Activated CD8-positive, alpha-beta T cell treated with anti-CD3 and anti-CD28 coated beads for 36 hours (primary cell): ENCODE data around the gene FMN1. TPM values are rescaled to one million over a fixed set of nuclear protein-coding genes. Genes with fewer than 3 reads are reported as not detected.

Source experiments
- ATAC-seq: fragments of 200-7000 bp; cut with Tn5 transposase; one replicate; pipeline ENCODE4 v1.10.0; 2021; ENCODE audit warnings: mild to moderate bottlenecking, moderate library complexity
- CTCF ChIA-PET: fragments of 350-600 bp; sonication (Branson Sonifier 250); formaldehyde crosslinking; loops from one replicate; lab custom pipeline; 2021; ENCODE audit warnings: antibody characterized with exemption; lab: Charles Lee
- POLR2A ChIA-PET: fragments of 350-600 bp; sonication (Branson Sonifier 250); formaldehyde crosslinking; loops from one replicate; lab custom pipeline; 2021; ENCODE audit warnings: antibody characterized with exemption; lab: Charles Lee
- DNase-seq: peaks from one replicate; pipeline ENCODE4 v3.0.0-alpha.2; 2020
- H3K27ac Mint-ChIP-seq: one replicate; pipeline ENCODE4 v1.8.0; 2021; ENCODE audit warnings: mild to moderate bottlenecking, mixed read lengths
- H3K27me3 Mint-ChIP-seq: one replicate; pipeline ENCODE4 v1.8.0; 2021; ENCODE audit warnings: mixed read lengths
- H3K36me3 Mint-ChIP-seq: one replicate; pipeline ENCODE4 v1.8.0; 2021; ENCODE audit warnings: low read depth, mixed read lengths
- H3K4me1 Mint-ChIP-seq: one replicate; pipeline ENCODE4 v1.8.0; 2021; ENCODE audit warnings: low read depth, mixed read lengths
- H3K4me3 Mint-ChIP-seq: one replicate; pipeline ENCODE4 v1.8.0; 2021; ENCODE audit warnings: mild to moderate bottlenecking, moderate library complexity, mixed read lengths
- H3K9me3 Mint-ChIP-seq: one replicate; pipeline ENCODE4 v1.8.0; 2021; ENCODE audit warnings: mixed read lengths
- intact Hi-C: fragments of 100-400 bp; cut with micrococcal nuclease; formaldehyde crosslinking; loops from one replicate; pipeline ENCODE4 v1.10.0; 2022
- total RNA-seq, 2 experiments: library from RNA; stranded (reverse); gene quantifications; one replicate each; pipeline ENCODE4 v1.2.3, GENCODE V29; 2021
- TF ChIP-seq, protein P1 (sequence below): fragments of 200-600 bp; IDR thresholded peaks from one replicate; pipeline ENCODE4 v1.8.0; 2022; ENCODE audit warnings: antibody characterized with exemption, mild to moderate bottlenecking

The FMN1 gene
- total RNA-seq, 2 experiments from 2014 or later = 0.07 TPM; not detected in 1

DNA sequence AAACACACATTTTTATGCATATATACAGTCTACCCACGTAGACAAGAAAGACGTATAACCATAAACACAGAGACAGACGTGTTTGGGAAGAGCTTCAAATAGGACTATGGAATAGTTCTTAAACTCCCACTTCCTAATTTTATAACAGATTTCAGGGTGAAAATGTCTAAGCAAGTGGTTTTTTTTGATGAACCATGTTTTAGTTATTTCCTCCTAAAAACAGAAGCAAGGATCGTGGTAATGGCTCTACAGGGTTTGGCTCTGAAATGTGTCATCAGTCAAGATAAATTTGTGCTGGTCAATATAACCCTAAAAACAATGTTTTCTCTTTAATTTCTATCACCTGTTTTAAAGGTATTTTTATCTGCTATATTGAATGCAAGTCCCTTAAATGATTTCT, 58.2 kb downstream of the FMN1 start:
- intact Hi-C loops = no loop called here
- POLR2A ChIA-PET = no interaction called here
- ATAC-seq = no peak
- CTCF ChIA-PET = interaction anchor here (1.2 to 2.3 kb wide), 2 partner anchors 50 to 473 kb away, joined by 3 to 6 read pairs; no protein-coding TSS in a partner anchor
- DNase-seq = no peak
- peaks cover 2% of the 10 kb centered on the region for H3K27me3 Mint-ChIP-seq
- no peak overlapping the region for H3K4me3 Mint-ChIP-seq
- no peaks in the 10 kb centered on the region for H3K36me3 Mint-ChIP-seq
- TF ChIP-seq, protein P1, sequence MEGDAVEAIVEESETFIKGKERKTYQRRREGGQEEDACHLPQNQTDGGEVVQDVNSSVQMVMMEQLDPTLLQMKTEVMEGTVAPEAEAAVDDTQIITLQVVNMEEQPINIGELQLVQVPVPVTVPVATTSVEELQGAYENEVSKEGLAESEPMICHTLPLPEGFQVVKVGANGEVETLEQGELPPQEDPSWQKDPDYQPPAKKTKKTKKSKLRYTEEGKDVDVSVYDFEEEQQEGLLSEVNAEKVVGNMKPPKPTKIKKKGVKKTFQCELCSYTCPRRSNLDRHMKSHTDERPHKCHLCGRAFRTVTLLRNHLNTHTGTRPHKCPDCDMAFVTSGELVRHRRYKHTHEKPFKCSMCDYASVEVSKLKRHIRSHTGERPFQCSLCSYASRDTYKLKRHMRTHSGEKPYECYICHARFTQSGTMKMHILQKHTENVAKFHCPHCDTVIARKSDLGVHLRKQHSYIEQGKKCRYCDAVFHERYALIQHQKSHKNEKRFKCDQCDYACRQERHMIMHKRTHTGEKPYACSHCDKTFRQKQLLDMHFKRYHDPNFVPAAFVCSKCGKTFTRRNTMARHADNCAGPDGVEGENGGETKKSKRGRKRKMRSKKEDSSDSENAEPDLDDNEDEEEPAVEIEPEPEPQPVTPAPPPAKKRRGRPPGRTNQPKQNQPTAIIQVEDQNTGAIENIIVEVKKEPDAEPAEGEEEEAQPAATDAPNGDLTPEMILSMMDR = no peak
- H3K4me1 Mint-ChIP-seq = no peaks in the 10 kb centered on the region
- H3K27ac Mint-ChIP-seq = no peak overlapping the region
- no peaks in the 10 kb centered on the region for H3K9me3 Mint-ChIP-seq

DNA sequence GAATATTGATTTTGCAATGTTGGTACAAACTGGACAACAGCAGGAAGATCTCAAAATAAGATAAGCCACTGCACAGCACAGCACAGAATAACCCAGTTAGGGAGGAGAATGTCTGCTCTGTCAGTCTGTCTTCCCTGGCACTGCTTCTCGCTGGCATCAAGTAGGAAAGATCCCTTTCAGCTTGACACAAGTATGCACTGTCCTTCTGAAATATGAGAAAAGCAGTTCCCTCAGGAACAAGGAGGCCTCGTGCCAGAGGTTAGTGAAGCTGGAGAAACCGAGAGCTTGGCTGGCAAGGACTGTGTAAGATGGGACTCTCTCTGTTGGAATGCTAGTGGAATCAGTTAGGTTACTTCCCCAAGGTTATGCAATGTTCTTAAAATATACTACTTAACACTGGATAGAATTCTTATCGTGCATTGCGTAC, 59.1 kb downstream of the FMN1 start:
- intact Hi-C loops = no loop called here
- DNase-seq (no peak), ATAC-seq (no peak)
- ChIA-PET CTCF (interaction anchor here (1.2 kb wide), 1 partner anchor 472 kb away, joined by 3 read pairs; no protein-coding TSS in a partner anchor), POLR2A (no interaction called here)
- H3K36me3 Mint-ChIP-seq = no peaks in the 10 kb centered on the region
- no peak overlapping the region for H3K4me3 Mint-ChIP-seq
- no peaks in the 10 kb centered on the region for H3K9me3 Mint-ChIP-seq
- TF ChIP-seq, protein P1 = no peak
- H3K4me1 Mint-ChIP-seq = no peaks in the 10 kb centered on the region
- no peak overlapping the region for H3K27ac Mint-ChIP-seq
- peaks cover 2% of the 10 kb centered on the region for H3K27me3 Mint-ChIP-seq

DNA sequence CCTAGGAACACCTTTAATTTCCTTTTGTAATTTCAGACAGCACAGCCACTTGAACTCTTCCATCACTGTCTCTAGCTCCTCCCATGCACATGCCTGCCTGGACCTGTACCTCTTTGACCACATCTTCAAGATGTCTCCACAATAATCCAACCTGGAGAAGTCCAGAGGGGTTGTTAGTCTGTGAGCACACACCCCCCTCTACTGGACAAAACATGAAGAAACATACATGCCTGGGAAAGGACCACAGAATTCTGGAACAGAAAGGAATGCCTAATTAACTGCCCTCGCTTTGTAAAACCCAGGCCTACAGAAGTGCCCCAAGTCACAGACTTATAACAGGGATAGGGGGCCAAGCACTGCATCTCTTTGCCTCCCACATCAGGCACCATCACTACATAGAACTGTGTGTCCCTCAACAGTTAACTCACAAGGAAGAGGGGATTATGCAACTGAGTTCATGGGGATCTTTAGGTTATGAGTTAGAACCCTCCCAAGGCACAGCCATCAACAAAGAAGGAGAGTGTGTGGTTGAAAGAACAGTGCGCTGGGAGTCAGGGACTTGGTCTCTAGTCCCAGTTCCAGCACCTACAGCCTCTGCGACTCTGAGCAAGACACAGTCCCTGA, 61.7 kb downstream of the FMN1 start:
- DNase-seq = peak; percentile 7
- no peaks in the 10 kb centered on the region for H3K27me3 Mint-ChIP-seq
- H3K36me3 Mint-ChIP-seq = no peaks in the 10 kb centered on the region
- CTCF ChIA-PET = interaction anchor here (0.7 to 4.0 kb wide), 14 partner anchors 8 to 440 kb away, joined by 3 to 47 read pairs (median 4); no protein-coding TSS in a partner anchor
- TF ChIP-seq, protein P1 = peak; percentile 55
- no peaks in the 10 kb centered on the region for H3K4me1 Mint-ChIP-seq
- POLR2A ChIA-PET = no interaction called here
- no peak for ATAC-seq
- H3K9me3 Mint-ChIP-seq = no peaks in the 10 kb centered on the region
- H3K4me3 Mint-ChIP-seq = no peak overlapping the region
- no peak overlapping the region for H3K27ac Mint-ChIP-seq
- intact Hi-C loops = loop anchor here (5.0 kb wide), 1 partner anchor 46 kb away; no protein-coding TSS in a partner anchor

- Mint-ChIP-seq H3K9me3 (no peaks in the 10 kb centered on the region), H3K4me1 (peaks cover under 1% of the 10 kb centered on the region), H3K27ac (no peak overlapping the region), H3K4me3 (no peak overlapping the region), H3K27me3 (no peaks in the 10 kb centered on the region), H3K36me3 (no peaks in the 10 kb centered on the region)
- POLR2A ChIA-PET = no interaction called here
- TF ChIP-seq, protein P1 = no peak
- DNase-seq = no peak
- intact Hi-C loops = loop anchor here (5.0 kb wide), 1 partner anchor 45 kb away; no protein-coding TSS in a partner anchor
- ATAC-seq = no peak
- CTCF ChIA-PET = interaction anchor here (0.8 to 4.0 kb wide), 11 partner anchors 9 to 119 kb away, joined by 3 to 47 read pairs (median 4); no protein-coding TSS in a partner anchor
These were observed 62.3 kb downstream of the FMN1 start for GRCh38 chr15:33132233-33132580.

GRCh38 chr15:33131552-33132232, 62.8 kb downstream of the FMN1 start:
- ATAC-seq = no peak
- no peak overlapping the region for H3K4me3 Mint-ChIP-seq
- no peaks in the 10 kb centered on the region for H3K36me3 Mint-ChIP-seq
- H3K9me3 Mint-ChIP-seq = no peaks in the 10 kb centered on the region
- no peak for DNase-seq
- H3K27me3 Mint-ChIP-seq = no peaks in the 10 kb centered on the region
- TF ChIP-seq, protein P1 = no peak
- intact Hi-C loops = loop anchor here (5.0 kb wide), 1 partner anchor 44 kb away; no protein-coding TSS in a partner anchor
- POLR2A ChIA-PET = no interaction called here
- CTCF ChIA-PET = interaction anchor here (0.8 to 4.0 kb wide), 10 partner anchors 9 to 76 kb away, joined by 3 to 47 read pairs (median 4); no protein-coding TSS in a partner anchor
- no peak overlapping the region for H3K27ac Mint-ChIP-seq
- H3K4me1 Mint-ChIP-seq = peaks cover 5% of the 10 kb centered on the region
